ENCODE measurements around the gene EGFR.
"Not testable (repeated sequence)": the region's sequence is repeated elsewhere in the genome, so short reads cannot be mapped to it uniquely, and the experiment has no call there.

EGFR gene

DNA sequence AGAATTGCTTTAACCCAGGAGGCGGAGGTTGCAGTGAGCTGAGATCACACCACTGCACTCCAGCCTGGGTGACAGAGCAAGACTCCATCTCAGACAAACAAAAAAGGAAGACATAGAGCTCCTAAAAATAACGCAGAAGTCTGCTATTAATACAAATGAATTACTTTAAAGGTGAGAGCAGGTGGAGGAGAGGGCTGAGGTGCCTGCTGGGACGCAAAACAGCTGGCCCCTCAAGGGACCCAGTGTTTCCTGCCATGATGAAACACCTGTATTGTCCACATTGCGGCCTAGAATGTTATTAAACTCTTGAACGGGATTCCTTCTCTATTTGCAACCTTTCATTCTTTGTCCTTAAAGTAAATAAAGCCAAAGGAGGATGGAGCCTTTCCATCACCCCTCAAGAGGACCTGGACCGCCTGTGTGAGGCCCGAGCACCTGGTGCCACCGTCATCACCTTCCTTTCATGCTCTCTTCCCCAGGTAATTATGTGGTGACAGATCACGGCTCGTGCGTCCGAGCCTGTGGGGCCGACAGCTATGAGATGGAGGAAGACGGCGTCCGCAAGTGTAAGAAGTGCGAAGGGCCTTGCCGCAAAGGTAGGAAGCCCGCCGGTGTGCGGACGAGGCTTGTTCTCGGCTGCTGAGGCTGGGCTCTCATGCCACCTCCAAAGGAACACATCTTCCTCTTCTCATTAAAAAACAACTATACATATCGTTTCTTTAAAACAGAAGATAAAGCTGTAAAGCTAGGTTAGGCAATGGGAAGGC, 136.7 kb downstream of the EGFR start:
- DNase-seq, result no peak

DNA sequence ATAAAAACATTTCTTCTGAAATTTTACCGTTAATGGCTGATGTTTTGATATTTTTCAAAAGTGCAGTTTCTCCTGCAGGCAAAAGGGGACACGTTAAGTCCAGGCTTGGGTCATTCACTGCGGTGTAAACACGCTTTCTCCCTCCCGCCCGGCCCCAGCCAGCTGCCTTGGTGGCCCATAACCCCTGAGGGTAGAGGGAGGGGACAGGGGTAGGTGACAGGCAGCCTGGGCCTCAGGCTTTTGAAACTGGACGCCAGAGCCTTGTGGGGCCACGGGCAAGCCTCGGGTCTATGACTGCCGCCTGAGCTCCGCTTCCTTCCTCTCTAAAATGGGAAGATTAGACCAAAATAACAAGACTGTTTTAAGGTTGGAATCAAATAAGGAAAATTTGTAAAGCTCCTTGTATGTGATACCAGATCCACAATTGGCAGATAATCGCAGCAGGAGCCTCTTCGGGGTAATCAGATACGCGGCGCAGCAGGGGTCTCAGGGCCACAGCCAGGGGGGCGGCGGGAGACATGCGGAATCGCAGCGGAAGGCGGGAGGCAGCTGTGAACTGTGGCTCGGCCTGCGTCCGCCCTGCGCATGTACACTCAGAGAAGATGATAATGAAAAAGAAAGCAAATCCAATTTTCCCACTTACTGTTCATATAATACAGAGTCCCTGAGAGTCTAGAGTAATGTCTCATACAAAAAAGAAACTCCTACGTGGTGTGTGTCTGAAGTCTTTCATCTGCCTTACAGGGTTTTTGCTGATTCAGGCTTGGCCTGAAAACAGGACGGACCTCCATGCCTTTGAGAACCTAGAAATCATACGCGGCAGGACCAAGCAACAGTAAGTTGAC, 138.3 kb downstream of the EGFR start:
- no peak for DNase-seq

DNA sequence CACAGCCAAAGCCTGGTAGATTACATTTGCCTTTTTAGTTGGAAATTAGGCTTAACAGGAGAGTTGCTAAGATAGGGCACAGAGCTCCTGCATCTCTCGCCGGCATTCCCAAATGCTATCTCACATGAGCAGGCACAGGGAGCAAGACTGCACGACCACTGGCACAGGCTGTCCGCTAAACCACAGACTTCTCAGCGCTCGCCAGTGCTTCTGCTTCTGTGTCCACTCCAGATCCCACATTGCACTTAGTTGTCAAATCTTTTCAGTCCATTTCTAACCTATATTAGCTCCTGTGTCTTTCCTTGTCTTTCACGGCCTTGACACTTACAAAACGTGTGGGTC, 138.9 kb downstream of the EGFR start:
- DNase-seq, result no peak

DNA sequence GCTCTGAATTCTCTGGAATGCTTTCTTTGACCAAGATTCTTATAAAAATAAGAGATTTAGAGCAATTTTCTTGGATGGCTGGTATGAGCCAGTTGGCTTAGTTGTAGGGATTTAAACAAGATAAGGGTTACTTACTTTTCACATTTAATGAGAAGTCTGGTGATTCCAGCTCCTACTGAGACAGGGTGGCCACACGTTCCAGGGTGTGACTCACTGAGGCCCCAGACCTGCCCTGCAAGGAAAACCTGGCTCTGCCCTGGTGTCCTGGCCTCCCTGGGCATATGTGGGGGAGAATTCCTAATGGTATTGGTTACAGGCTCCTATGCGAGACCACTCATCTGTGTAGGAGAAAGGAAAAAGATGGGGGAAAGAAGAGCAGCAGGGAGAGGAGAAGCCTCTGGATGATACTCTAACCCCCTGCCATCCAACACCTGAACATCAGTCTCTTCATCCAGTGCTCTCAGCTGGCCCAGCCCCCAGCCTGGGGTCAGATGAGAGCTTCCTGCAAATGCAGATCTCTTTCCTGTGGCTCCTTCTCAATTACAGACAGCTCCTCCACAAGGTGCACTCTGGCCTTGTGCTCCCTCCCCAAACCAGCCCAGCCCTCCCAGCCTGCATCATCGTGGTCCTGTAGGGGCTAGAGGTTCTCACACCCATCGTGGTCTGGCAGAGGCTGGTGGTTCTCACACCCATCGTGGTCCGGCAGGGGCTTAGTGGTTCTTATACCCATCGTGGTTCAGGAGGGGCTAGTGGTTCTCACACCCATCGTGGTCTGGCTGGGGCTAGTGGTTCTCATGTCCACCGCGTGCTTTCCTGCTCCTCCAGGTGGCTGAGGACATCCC, 139.9 kb downstream of the EGFR start:
- DNase-seq, result no peak

DNA sequence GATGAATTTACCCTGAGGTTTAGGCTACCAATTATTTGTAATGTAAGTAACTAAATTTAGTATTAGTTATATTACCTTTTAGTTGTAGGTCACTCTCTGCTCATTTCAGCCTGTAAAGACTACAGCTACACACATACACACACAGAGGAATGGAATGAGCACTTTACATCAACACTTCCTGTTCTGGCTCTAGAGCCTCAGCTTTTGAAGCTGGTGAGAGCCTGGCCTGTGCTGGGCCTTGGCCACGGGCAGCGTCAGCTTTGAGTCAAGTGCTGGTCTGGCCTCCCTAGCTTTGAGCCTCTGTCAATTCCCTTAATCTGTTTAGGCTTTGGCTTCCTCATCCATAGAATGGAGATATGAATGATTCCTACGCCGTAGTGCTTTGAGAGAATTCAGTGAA, 141.7 kb downstream of the EGFR start:
- no peak for DNase-seq

DNA sequence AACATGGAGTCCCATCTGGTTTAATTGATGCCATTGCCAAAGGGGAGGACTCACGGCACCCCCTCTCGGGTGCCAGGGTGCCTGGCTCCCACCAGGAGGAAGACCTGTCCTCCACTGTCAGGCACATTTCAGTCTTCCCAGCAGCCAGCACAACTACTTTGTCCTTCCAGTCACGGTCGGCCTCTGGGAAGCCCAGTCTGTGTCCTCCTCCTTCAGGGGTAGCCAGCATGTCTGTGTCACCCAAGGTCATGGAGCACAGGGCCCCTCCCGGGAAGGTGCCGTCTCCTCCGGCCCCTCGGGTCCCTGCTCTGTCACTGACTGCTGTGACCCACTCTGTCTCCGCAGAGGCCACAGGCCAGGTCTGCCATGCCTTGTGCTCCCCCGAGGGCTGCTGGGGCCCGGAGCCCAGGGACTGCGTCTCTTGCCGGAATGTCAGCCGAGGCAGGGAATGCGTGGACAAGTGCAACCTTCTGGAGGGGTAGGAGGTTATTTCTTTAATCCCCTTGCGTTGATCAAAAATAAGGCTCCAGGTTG, 142.4 kb downstream of the EGFR start:
- DNase-seq, result no peak

DNA sequence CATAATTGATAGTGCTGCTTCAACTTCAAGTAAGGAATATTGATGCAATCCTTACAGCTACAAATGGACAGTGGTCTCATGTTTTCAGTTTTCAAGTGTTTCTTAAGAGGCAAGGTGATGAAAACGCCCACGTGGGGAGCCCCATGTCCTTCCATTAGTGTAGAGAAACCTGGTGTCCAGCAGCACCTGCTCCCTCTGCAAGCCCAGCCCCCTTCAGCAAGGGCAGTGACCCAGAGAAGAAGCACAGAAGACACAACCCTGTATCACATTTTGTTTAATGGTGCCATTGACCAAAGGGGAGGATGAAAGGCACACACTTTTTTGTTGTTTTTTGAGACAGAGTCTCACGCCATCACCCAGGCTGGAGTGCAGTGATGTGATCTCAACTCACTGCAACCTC, 143.7 kb downstream of the EGFR start:
- no peak for DNase-seq

DNA sequence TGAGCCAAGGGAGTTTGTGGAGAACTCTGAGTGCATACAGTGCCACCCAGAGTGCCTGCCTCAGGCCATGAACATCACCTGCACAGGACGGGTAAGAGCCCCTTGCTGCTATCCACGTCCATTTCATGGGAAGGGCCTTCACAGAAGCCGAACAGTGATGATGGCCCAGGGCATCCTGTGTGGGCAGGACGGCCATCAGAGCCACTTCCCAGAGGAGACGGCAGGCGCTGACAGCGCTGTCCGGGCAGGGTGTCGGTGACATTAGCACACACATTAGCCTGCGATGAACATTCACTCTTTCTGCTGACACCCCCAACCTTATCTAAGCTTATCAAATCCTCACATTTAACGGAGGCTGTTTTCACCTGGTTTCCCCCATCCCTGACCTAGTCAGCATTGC, 144.9 kb downstream of the EGFR start:
- no peak for DNase-seq

DNA sequence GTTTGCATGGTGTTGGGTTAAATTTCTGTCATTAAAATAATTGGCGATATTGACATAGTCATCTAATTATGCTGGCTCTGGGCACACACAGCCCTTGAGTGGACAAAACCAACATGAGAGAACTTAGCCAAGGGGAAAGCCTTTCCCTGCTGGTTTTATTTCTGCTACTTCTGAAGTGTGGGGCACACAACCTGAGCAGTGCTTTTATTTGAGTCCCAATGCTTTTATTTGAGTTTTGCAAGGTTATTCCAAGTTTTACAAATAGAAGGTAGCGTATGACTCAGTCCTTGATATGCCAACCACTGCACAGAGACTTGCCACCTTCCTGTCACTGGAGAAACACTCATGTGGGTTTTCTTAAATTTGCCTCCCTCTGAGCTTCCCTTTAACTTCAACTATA, 145.7 kb downstream of the EGFR start:
- no peak for DNase-seq

DNA sequence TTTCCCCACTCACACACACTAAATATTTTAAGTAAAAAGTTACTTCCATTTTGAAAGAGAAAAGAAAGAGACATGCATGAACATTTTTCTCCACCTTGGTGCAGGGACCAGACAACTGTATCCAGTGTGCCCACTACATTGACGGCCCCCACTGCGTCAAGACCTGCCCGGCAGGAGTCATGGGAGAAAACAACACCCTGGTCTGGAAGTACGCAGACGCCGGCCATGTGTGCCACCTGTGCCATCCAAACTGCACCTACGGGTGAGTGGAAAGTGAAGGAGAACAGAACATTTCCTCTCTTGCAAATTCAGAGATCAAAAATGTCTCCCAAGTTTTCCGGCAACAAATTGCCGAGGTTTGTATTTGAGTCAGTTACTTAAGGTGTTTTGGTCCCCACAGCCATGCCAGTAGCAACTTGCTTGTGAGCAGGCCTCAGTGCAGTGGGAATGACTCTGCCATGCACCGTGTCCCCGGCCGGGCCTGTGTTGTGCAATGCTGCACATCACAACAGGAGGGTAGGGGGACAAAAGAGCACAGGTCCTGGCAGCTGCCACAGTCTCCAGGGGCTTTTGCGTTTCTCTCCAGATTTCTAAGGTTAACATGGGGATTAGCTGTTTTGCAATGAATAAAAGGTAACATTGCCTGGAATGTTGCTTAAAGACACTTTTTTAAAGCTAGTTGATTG, 146.5 kb downstream of the EGFR start:
- DNase-seq, result no peak

DNA sequence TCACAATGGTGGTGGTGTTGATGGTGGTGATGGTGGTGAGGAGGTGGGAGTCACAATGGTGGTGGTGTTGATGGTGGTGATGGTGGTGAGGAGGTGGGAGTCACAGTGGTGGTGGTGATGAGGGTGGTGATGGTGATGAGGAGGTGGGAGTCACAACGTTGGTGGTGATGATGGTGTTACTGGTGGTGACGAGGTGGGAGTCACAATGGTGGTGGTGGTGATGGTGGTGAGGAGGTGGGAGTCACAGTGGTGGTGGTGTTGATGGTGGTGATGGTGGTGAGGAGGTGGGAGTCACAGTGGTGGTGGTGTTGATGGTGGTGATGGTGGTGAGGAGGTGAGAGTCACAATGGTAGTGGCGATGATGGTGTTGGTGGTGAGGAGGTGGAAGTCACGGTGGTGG, 148.5 kb downstream of the EGFR start:
- not testable (repeated sequence) for DNase-seq

DNA sequence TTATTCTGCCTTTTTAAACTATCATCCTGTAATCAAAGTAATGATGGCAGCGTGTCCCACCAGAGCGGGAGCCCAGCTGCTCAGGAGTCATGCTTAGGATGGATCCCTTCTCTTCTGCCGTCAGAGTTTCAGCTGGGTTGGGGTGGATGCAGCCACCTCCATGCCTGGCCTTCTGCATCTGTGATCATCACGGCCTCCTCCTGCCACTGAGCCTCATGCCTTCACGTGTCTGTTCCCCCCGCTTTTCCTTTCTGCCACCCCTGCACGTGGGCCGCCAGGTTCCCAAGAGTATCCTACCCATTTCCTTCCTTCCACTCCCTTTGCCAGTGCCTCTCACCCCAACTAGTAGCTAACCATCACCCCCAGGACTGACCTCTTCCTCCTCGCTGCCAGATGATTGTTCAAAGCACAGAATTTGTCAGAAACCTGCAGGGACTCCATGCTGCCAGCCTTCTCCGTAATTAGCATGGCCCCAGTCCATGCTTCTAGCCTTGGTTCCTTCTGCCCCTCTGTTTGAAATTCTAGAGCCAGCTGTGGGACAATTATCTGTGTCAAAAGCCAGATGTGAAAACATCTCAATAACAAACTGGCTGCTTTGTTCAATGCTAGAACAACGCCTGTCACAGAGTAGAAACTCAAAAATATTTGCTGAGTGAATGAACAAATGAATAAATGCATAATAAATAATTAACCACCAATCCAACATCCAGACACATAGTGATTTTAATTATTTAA, 151.7 kb downstream of the EGFR start:
- DNase-seq, result no peak

DNA sequence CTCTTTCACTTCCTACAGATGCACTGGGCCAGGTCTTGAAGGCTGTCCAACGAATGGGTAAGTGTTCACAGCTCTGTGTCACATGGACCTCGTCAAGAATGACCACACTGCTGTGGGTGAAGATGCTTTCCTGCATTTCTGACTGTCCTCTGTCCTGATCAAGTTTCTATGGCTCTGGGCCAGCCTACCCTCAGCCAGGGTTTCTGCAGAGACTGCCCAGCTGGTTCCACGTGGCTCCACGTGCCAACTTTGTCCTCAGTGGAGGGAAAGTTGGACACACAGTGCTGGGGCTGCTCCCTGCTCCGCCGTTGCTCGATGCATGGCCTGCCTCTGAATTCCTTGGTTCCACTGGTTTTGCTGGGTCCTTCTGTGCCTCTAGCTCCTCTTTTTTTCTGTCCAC, 152.3 kb downstream of the EGFR start:
- no peak for DNase-seq

DNA sequence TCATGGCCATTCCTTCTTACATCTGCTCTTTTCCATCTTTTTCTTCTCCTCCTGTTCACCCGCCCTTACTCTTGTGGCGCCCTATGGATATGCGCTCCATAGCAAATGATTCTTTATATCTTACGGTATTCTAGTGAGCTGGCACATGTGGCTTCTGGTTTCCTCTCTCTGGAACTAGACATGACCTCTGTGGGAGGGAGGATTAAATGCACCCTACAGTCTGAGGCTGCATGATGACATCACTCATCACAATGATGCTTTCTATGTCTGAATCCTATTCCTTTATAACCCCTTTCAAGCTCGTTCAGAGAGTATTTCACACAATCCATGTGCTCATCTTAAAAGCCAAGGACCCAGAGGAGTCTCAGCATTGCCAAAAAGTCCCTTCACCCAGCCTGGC, 153.3 kb downstream of the EGFR start:
- no peak for DNase-seq

DNA sequence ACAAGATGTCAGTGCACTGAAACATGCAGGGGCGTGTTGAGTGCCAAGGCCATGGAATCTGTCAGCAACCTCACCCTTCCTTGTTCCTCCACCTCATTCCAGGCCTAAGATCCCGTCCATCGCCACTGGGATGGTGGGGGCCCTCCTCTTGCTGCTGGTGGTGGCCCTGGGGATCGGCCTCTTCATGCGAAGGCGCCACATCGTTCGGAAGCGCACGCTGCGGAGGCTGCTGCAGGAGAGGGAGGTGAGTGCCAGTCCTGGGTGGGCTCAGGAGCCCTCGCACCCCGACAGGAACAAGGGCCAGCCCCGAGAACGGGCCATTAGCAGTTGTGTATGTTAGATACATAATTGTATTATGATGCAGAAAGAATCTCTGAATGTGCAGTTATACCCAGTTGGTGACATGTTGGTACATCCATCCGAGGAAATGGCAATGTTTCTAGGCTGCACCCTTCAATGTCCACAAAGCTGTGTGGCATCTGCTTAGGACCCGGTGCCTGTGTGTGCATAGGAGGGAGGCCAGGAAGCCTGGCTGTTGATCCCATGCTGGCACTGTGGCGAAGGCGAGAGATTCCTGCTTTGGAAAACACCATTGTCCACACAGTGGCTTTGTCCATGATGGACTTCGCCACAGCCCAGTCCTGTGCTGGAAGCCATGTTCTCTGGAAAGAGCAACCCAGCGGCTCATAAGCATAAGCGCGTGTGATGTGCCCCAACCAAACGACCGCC, 154.2 kb downstream of the EGFR start:
- DNase-seq, result no peak

DNA sequence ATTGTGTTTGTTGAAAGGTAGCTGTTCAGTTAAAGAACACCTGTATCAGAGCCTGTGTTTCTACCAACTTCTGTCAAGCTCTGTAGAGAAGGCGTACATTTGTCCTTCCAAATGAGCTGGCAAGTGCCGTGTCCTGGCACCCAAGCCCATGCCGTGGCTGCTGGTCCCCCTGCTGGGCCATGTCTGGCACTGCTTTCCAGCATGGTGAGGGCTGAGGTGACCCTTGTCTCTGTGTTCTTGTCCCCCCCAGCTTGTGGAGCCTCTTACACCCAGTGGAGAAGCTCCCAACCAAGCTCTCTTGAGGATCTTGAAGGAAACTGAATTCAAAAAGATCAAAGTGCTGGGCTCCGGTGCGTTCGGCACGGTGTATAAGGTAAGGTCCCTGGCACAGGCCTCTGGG, 154.9 kb downstream of the EGFR start:
- no peak for DNase-seq

DNA sequence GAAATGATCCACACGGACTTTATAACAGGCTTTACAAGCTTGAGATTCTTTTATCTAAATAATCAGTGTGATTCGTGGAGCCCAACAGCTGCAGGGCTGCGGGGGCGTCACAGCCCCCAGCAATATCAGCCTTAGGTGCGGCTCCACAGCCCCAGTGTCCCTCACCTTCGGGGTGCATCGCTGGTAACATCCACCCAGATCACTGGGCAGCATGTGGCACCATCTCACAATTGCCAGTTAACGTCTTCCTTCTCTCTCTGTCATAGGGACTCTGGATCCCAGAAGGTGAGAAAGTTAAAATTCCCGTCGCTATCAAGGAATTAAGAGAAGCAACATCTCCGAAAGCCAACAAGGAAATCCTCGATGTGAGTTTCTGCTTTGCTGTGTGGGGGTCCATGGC, 155.6 kb downstream of the EGFR start:
- no peak for DNase-seq

DNA sequence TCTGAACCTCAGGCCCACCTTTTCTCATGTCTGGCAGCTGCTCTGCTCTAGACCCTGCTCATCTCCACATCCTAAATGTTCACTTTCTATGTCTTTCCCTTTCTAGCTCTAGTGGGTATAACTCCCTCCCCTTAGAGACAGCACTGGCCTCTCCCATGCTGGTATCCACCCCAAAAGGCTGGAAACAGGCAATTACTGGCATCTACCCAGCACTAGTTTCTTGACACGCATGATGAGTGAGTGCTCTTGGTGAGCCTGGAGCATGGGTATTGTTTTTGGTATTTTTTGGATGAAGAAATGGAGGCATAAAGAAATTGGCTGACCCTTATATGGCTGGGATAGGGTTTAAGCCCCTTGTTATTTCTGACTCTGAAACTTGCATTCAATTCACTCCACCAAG, 156.0 kb downstream of the EGFR start:
- no peak for DNase-seq

DNA sequence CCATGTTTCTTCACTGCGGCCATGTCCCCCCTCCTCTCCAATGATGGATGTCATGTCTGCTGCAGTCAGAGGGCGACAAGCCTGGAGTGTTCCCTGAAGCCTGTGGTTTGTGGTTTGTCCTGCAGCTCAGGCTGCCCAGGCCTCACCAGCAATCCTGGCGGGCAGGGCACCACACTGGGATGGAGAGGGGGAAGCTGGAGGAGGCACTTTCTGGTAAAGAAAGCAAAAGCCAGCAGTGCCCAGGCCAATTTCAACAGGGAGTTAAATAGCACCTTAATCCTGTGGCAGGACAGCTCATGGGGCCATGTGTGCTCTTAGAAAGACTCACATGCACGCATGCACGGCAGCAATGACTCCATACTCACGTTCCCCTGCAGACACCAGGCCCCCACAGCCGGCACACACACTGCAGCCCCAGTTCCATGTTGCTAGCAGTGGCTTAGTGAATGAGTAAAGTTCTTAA, 158.3 kb downstream of the EGFR start:
- no peak for DNase-seq

DNA sequence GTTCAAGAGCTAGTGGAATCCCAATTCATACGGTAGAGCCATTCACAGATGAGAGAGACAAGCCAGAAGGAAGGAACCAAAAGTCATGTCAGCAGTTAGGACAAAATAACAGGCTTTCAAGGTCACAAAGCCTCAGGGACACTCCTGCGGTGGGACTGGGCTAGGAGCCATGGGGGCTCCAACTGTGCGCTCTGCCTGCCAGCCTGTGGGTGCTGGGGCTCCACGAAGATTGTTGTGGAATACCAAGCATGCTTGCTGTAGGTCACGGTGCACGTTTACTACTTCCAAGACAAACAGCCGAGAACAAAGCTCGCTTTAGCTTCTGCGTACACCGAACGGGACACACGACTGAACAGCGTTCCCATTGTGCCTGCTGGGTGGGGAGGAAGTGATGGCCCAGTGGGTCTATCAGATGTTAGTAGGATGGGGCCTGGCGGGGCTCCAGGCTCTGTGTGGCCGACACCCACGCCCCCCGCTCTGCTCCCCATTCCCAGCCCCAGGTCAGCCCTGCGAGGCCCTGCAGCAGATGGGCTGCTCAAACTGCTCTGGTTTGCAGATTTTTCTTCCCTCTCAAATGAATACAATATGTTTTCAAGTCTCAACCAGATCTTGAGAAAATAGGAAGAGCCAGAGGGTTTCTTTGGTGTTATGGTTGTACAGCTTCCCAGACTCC, 158.9 kb downstream of the EGFR start:
- DNase-seq, result no peak

Measured in stimulated activated CD4-positive, alpha-beta T cell treated with anti-CD3 and anti-CD28 coated beads, Interleukin-15, amount 100 ng/mL, for 24 hours (primary cell).